Adrenal gland (tissue), 12 donors: Measurements from ENCODE around the gene PGC. TPM values are rescaled to one million over a fixed set of nuclear protein-coding genes. Genes with fewer than 3 reads are reported as not detected.

ENCODE experiments used
- DNase-seq, 7 donors: peaks; one replicate each; pipeline ENCODE4 v3.0.0-alpha.2; 2019 to 2020
- H3K27ac ChIP-seq, 5 donors: fragments of 200-600 bp; sonication (generic) in 4 of 5; 1 replicate in 3 of 5; 2 replicates in 2 of 5; pipeline versions ENCODE4 v1.5.1 to v1.8.0; 2016 to 2020; ENCODE audit warnings: mild to moderate bottlenecking in 1 of 5
- H3K27me3 ChIP-seq: fragments of 200-600 bp; 2 replicates; pipeline ENCODE4 v1.8.0; 2021
- H3K36me3 ChIP-seq, 2 donors: fragments of 200-600 bp; replicated peaks in 1 of 2; 1 replicate in 1 of 2; 2 replicates in 1 of 2; pipeline versions ENCODE4 v1.5.1 to v1.8.0; 2018 to 2022
- H3K4me1 ChIP-seq, 2 donors: fragments of 200-600 bp; replicated peaks in 1 of 2; 1 replicate in 1 of 2; 2 replicates in 1 of 2; pipeline versions ENCODE4 v1.5.1 to v1.8.0; 2018 to 2021
- H3K4me3 ChIP-seq, 4 donors: fragments of 200-600 bp; sonication (generic) in 3 of 4; one replicate each; pipeline ENCODE4 v1.5.1; 2016 to 2018
- H3K9me3 ChIP-seq, 3 donors: fragments of 200-600 bp; sonication (generic) in 1 of 3; replicated peaks in 1 of 3; 1 replicate in 2 of 3; 2 replicates in 1 of 3; pipeline versions ENCODE4 v1.5.1 to v1.8.0; 2016 to 2021
- POLR2A ChIP-seq, 2 donors: fragments of 450-650 bp; IDR thresholded peaks; one replicate each; pipeline ENCODE4 v1.6.1; 2017; ENCODE audit warnings: antibody characterized with exemption in 2 of 2, mild to moderate bottlenecking in 2 of 2, moderate library complexity in 1 of 2
- WGBS, 4 donors: extraction: QIAGEN DNeasy Blood & Tissue Kit in 2 of 4; methylation state at CpG; one replicate each; pipeline versions ENCODE4 v1.1.5 to v1.1.7; 2013 to 2017; 5-methylcytosine and 5-hydroxymethylcytosine counted together
- intact Hi-C, 2 donors: fragments of 100-400 bp; cut with DNase I; formaldehyde crosslinking; loops; one replicate each; pipeline versions ENCODE4 v1.14.1 to v1.15.0; 2022 to 2023
- polyA plus RNA-seq, 3 donors: library from polyadenylated mRNA; stranded (reverse); fragments of 200-250 nt in 2 of 3; fragments of 350-450 nt in 1 of 3; fragmentation: Illumina TruSeq in 1 of 3; extraction: RNeasy Lipid Tissue Mini Kit (QIAGEN cat#74804) in 1 of 3; gene quantifications; one replicate each; pipeline ENCODE4 v1.2.3, GENCODE V29; 2013 to 2014
- total RNA-seq, 9 donors: library from RNA; depleted of rRNA in 4 of 9; stranded (reverse); fragments of >200 nt in 4 of 9; fragments of 120-200 nt in 1 of 9; fragmentation: NEBNext Ultra II Directional in 1 of 9; extraction: Animal tissue kit (Norgen Biotek cat#: 25700) in 1 of 9; gene quantifications; one replicate each; pipeline versions ENCODE4 v1.1.0 to v1.2.4, GENCODE V29; 2013 to 2023
- TF ChIP-seq, protein P1 (sequence below), 6 experiments: fragments of 450-650 bp in 4 of 6; fragments of 200-600 bp in 2 of 6; sonication (generic) in 1 of 6; IDR thresholded peaks; 1 replicate in 5 of 6; 2 replicates in 1 of 6; pipeline versions ENCODE4 v1.5.1 to v1.8.0; 2016 to 2021; ENCODE audit warnings: antibody characterized with exemption in 6 of 6, mild to moderate bottlenecking in 2 of 6, moderate library complexity in 1 of 6
- donor health status: healthy with polysubstance abuse.
- donor health status: Bipolar disorder and iron deficiency.
- donor health status: DM: yes; HTN: yes; CAD: no.
- donor health status: DM: no; HTN: no; CAD: no.
- donor health status: DM: no; HTN: no; CAD: no.
- donor health status: DM: yes; HTN: yes; CAD: no.

The PGC gene
- total and polyA plus RNA-seq, 12 donors, result 0.57 to 1.6 (median 1.1) TPM; not detected in 8

DNA sequence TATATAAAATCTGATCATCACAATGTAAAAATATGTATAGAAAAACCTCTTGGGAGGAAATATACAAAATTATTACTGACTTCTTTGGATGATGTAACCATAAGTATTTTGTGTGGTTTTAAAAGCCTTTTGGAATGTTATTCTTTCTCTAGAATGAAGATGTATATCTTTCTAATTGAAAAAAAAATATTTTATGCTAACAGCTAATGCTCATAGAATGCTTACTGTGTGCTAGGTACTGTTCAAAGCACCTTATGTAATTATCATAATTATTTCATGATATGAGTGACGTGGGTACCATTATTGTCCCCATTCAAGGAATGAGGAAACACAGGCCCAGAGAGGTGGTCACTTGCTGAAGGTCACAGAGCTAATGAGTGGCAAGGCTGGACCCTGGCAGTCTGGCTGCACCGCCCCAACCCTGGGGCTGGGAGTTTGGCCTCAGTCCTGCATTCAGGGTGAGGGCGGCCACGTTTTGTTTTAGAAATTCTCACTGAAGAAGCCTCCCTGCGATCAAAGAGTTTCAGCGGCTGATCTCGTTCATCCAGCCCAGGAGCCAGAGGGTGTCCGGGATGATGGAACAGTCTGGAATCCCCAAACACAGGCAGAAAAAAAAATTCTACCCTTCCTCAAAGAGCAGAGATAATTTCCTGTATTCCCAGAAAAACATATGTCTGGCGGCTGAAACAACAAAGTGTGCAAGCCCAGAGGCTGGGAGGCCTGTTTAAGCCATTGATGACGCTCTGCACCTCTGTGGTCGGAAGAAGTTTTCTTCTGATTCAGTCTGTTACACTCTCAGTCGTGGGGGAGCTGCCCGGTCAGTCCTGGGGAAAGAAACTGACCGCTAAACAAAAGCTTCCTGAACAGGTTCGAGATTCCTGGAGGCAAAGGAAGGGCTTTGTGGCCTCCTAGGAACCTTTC is 49.1 kb downstream of the PGC start:
- Histone ChIP-seq H3K27ac (peak overlapping the region in 1 of 5 donors; percentile 38), H3K27me3 (no peaks in the 10 kb centered on the region), H3K9me3 (no peaks in the 10 kb centered on the region), H3K36me3 (no peaks in the 10 kb centered on the region), H3K4me1 (no peaks in the 10 kb centered on the region), H3K4me3 (no peak overlapping the region)
- WGBS, 4 donors, result 68 to 80% (median 72%) methylated on average over 15 of the region's 15 CpGs
- no peak for TF ChIP-seq POLR2A (IDR thresholded peaks at IDR 0.05)
- TF ChIP-seq, protein P1, sequence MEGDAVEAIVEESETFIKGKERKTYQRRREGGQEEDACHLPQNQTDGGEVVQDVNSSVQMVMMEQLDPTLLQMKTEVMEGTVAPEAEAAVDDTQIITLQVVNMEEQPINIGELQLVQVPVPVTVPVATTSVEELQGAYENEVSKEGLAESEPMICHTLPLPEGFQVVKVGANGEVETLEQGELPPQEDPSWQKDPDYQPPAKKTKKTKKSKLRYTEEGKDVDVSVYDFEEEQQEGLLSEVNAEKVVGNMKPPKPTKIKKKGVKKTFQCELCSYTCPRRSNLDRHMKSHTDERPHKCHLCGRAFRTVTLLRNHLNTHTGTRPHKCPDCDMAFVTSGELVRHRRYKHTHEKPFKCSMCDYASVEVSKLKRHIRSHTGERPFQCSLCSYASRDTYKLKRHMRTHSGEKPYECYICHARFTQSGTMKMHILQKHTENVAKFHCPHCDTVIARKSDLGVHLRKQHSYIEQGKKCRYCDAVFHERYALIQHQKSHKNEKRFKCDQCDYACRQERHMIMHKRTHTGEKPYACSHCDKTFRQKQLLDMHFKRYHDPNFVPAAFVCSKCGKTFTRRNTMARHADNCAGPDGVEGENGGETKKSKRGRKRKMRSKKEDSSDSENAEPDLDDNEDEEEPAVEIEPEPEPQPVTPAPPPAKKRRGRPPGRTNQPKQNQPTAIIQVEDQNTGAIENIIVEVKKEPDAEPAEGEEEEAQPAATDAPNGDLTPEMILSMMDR (IDR thresholded peaks at IDR 0.05), result no peak
- DNase-seq, result no peak
- intact Hi-C loops, result no loop called here

GRCh38 chr6:41696788-41697187 is 50.4 kb downstream of the PGC start:
- no peaks in the 10 kb centered on the region for H3K4me1 ChIP-seq
- 89 to 97% (median 95%) methylated on average over 6 of the region's 6 CpGs for WGBS, 4 donors
- intact Hi-C loops, result no loop called here
- H3K27ac ChIP-seq, result no peak overlapping the region
- H3K9me3 ChIP-seq, result no peaks in the 10 kb centered on the region
- H3K27me3 ChIP-seq, result no peaks in the 10 kb centered on the region
- TF ChIP-seq, protein P1 (IDR thresholded peaks at IDR 0.05), result no peak
- TF ChIP-seq POLR2A (IDR thresholded peaks at IDR 0.05), result no peak
- no peak overlapping the region for H3K4me3 ChIP-seq
- DNase-seq, result no peak
- no peaks in the 10 kb centered on the region for H3K36me3 ChIP-seq

DNA sequence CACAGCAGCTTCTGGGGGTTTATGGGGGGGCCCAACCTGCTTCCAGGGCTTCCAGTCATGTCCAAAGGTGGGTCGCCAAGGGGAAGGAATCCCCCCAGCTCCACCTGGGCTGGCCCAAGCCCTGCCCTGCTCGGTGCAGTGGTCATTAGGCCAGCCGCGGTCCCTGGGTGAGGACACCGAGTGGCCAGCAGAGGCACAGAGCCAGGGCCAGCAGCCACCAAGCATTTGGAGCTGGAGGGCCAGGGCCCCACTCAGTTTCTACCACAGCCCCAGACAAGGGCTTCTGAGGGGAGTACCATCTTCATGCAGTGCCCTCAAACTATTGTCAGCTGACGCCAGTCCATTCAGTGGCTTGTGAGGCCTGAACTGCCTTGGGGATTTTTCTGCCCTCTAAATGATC is 51.4 kb downstream of the PGC start:
- TF ChIP-seq, protein P1 (IDR thresholded peaks at IDR 0.05), result no peak
- no peak for TF ChIP-seq POLR2A (IDR thresholded peaks at IDR 0.05)
- Histone ChIP-seq H3K36me3 (no peaks in the 10 kb centered on the region), H3K9me3 (no peaks in the 10 kb centered on the region), H3K4me1 (no peaks in the 10 kb centered on the region), H3K27ac (no peak overlapping the region), H3K4me3 (no peak overlapping the region), H3K27me3 (no peaks in the 10 kb centered on the region)
- intact Hi-C loops, result no loop called here
- no peak for DNase-seq
- 90 to 100% (median 92%) methylated on average over 1 to 6 of the region's 6 CpGs for WGBS, 4 donors

- Histone ChIP-seq H3K4me1 (no peaks in the 10 kb centered on the region), H3K36me3 (peaks cover 0 to 5% of the 10 kb centered on the region in 2 donors)
Measured at GRCh38 chr6:41694815-41695526, 52.2 kb downstream of the PGC start.

More at GRCh38 chr6:41694815-41695526, 52.2 kb downstream of the PGC start:
- H3K27ac ChIP-seq, result no peak overlapping the region
- H3K27me3 ChIP-seq, result no peaks in the 10 kb centered on the region
- no peak for TF ChIP-seq POLR2A (IDR thresholded peaks at IDR 0.05)
- TF ChIP-seq, protein P1 (IDR thresholded peaks at IDR 0.05), result no peak
- intact Hi-C loops, result no loop called here
- no peak for DNase-seq
- H3K9me3 ChIP-seq, result no peaks in the 10 kb centered on the region
- WGBS, 4 donors, result 87 to 96% (median 91%) methylated on average over 5 to 6 of the region's 6 CpGs
- H3K4me3 ChIP-seq, result no peak overlapping the region
